H1 (cell line): ENCODE data around the gene CENPX. TPM values are rescaled to one million over a fixed set of nuclear protein-coding genes. Genes with fewer than 3 reads are reported as not detected.

Source experiments
- CTCF ChIA-PET: fragments of 300-600 bp; sonication (Branson Sonifier 250); formaldehyde crosslinking; loops from one replicate; lab custom pipeline; 2021; ENCODE audit not compliant: partially characterized antibody; lab: Charles Lee
- POLR2A ChIA-PET: fragments of 300-600 bp; sonication (Branson Sonifier 250); formaldehyde crosslinking; loops from one replicate; lab custom pipeline; 2021; ENCODE audit warnings: inconsistent platforms; ENCODE audit not compliant: partially characterized antibody; lab: Charles Lee
- DNase-seq, 2 experiments: peaks; one replicate each; pipeline versions ENCODE4 v3.0.0 to v3.0.0-alpha.2; 2010 to 2022; ENCODE audit warnings: low spot score in 2 of 2, low read depth in 1 of 2, mixed read lengths in 1 of 2
- FAIRE-seq: peaks from 2 replicates; lab custom pipeline; 2011; peaks lifted over from hg19 to GRCh38; lab: Jason Lieb, UNC
- H2AFZ ChIP-seq: 2 replicates; pipeline ENCODE4 v1.8.1; 2012; ENCODE audit warnings: low read length, inconsistent platforms
- H2AK5ac ChIP-seq: 2 replicates; pipeline ENCODE4 v1.6.1; 2013; ENCODE audit warnings: low read depth, low read length
- H2BK120ac ChIP-seq: replicated peaks from 2 replicates; pipeline ENCODE3; 2013; ENCODE audit warnings: low read depth, low read length, inconsistent platforms
- H2BK12ac ChIP-seq: 2 replicates; pipeline ENCODE4 v1.6.1; 2013; ENCODE audit warnings: low read depth, low read length
- H2BK15ac ChIP-seq: 2 replicates; pipeline ENCODE4 v1.6.1; 2013; ENCODE audit warnings: low read length
- H2BK20ac ChIP-seq: 2 replicates; pipeline ENCODE4 v1.6.1; 2013; ENCODE audit warnings: low read length
- H2BK5ac ChIP-seq: 2 replicates; pipeline ENCODE4 v1.6.1; 2013; ENCODE audit warnings: low read depth, low read length
- H3K14ac ChIP-seq: 2 replicates; pipeline ENCODE4 v1.6.1; 2013; ENCODE audit warnings: inconsistent platforms; ENCODE audit not compliant: insufficient read length
- H3K18ac ChIP-seq: 2 replicates; pipeline ENCODE4 v1.6.1; 2013; ENCODE audit warnings: low read length; ENCODE audit errors: extremely low read depth
- H3K23ac ChIP-seq: 2 replicates; pipeline ENCODE4 v1.6.1; 2013; ENCODE audit warnings: inconsistent platforms; ENCODE audit not compliant: insufficient read length
- H3K23me2 ChIP-seq: 2 replicates; pipeline ENCODE4 v1.6.1; 2013; ENCODE audit warnings: low read depth, low read length
- H3K27ac ChIP-seq: 2 replicates; pipeline ENCODE4 v1.6.1; 2011; ENCODE audit warnings: low read depth, low read length, inconsistent platforms
- H3K27me3 ChIP-seq, 4 experiments: replicated peaks in 1 of 4; 1 replicate in 1 of 4; 2 replicates in 3 of 4; pipeline versions ENCODE4 v1.6.1 to v1.8.1; 2011 to 2013; ENCODE audit warnings: low read length in 3 of 4, mild to moderate bottlenecking in 3 of 4, inconsistent platforms in 2 of 4, mixed read lengths in 2 of 4, moderate library complexity in 1 of 4; ENCODE audit not compliant: control insufficient read depth in 3 of 4, insufficient read depth in 3 of 4; ENCODE audit errors: extremely low read depth in 1 of 4
- H3K36me3 ChIP-seq, 4 experiments: 2 replicates each; pipeline versions ENCODE4 v1.6.1 to v1.8.1; 2011 to 2013; ENCODE audit warnings: mild to moderate bottlenecking in 4 of 4, low read length in 3 of 4, moderate library complexity in 2 of 4, control low read depth in 1 of 4, inconsistent platforms in 1 of 4; ENCODE audit not compliant: insufficient read depth in 4 of 4, control insufficient read depth in 2 of 4
- H3K4ac ChIP-seq: replicated peaks from 2 replicates; pipeline ENCODE3; 2013; ENCODE audit warnings: low read length, low read depth, mixed read lengths, inconsistent platforms; ENCODE audit not compliant: insufficient read length
- H3K4me1 ChIP-seq, 4 experiments: replicated peaks in 1 of 4; 1 replicate in 1 of 4; 2 replicates in 3 of 4; pipeline versions ENCODE4 v1.6.1 to v1.8.1; 2011 to 2013; ENCODE audit warnings: low read length in 3 of 4, inconsistent platforms in 2 of 4, mixed read lengths in 1 of 4; ENCODE audit not compliant: insufficient read depth in 4 of 4, control insufficient read depth in 3 of 4
- H3K4me2 ChIP-seq, 2 experiments: 2 replicates each; pipeline versions ENCODE4 v1.6.1 to v1.8.1; 2011 to 2013; ENCODE audit warnings: low read depth in 2 of 2, low read length in 2 of 2, control low read depth in 1 of 2, inconsistent platforms in 1 of 2, mild to moderate bottlenecking in 1 of 2; ENCODE audit not compliant: insufficient read depth in 1 of 2
- H3K4me3 ChIP-seq, 4 experiments: fragments of 200-600, 300-600 bp in 1 of 4; sonication (generic), shearing (Covaris generic), sonication (Bioruptor Twin) in 1 of 4; 2 replicates each; pipeline versions ENCODE4 v1.5.1 to v1.8.1; 2011 to 2016; ENCODE audit warnings: low read length in 4 of 4, low read depth in 3 of 4, control low read depth in 2 of 4, inconsistent platforms in 2 of 4, mild to moderate bottlenecking in 2 of 4, mixed read lengths in 1 of 4, moderate library complexity in 1 of 4; ENCODE audit not compliant: insufficient read depth in 2 of 4; ENCODE audit errors: extremely low read depth in 1 of 4
- H3K56ac ChIP-seq: replicated peaks from 2 replicates; pipeline ENCODE3; 2013; ENCODE audit warnings: low read depth, mild to moderate bottlenecking, mixed read lengths, low read length, inconsistent platforms; ENCODE audit not compliant: insufficient read length
- H3K79me1 ChIP-seq: 2 replicates; pipeline ENCODE4 v1.6.1; 2013; ENCODE audit warnings: low read depth, low read length, control low read depth
- H3K79me2 ChIP-seq, 2 experiments: 2 replicates each; pipeline versions ENCODE4 v1.6.1 to v1.8.1; 2012 to 2013; ENCODE audit warnings: low read length in 2 of 2, mild to moderate bottlenecking in 2 of 2, inconsistent platforms in 1 of 2; ENCODE audit not compliant: insufficient read depth in 2 of 2, control insufficient read depth in 1 of 2
- H3K9ac ChIP-seq, 4 experiments: replicated peaks in 1 of 4; 1 replicate in 1 of 4; 2 replicates in 3 of 4; pipeline versions ENCODE4 v1.6.1 to v1.8.1; 2011 to 2013; ENCODE audit warnings: low read depth in 3 of 4, low read length in 3 of 4, control low read depth in 2 of 4, mild to moderate bottlenecking in 2 of 4, moderate library complexity in 2 of 4, inconsistent platforms in 1 of 4; ENCODE audit errors: extremely low read depth in 1 of 4
- H3K9me3 ChIP-seq, 2 experiments: 2 replicates each; pipeline versions ENCODE4 v1.6.1 to v1.8.1; 2012 to 2013; ENCODE audit warnings: mild to moderate bottlenecking in 2 of 2, moderate library complexity in 2 of 2, control low read depth in 1 of 2, inconsistent platforms in 1 of 2, low read depth in 1 of 2, low read length in 1 of 2, mixed read lengths in 1 of 2; ENCODE audit not compliant: insufficient read depth in 2 of 2
- H4K20me1 ChIP-seq, 2 experiments: replicated peaks in 1 of 2; 2 replicates each; pipeline versions ENCODE3 to v1.8.1; 2011 to 2013; ENCODE audit warnings: inconsistent platforms in 2 of 2, low read length in 2 of 2, mild to moderate bottlenecking in 1 of 2; ENCODE audit not compliant: insufficient read depth in 2 of 2, control insufficient read depth in 1 of 2
- H4K5ac ChIP-seq: 2 replicates; pipeline ENCODE4 v1.6.1; 2013; ENCODE audit warnings: low read length, low read depth, mixed read lengths, inconsistent platforms; ENCODE audit not compliant: insufficient read length
- H4K8ac ChIP-seq: 2 replicates; pipeline ENCODE4 v1.8.0; 2013; ENCODE audit warnings: mild to moderate bottlenecking, moderate library complexity, low read length, inconsistent platforms; ENCODE audit not compliant: insufficient read depth; ENCODE audit errors: extremely low read depth
- H4K91ac ChIP-seq: replicated peaks from 2 replicates; pipeline ENCODE3; 2013; ENCODE audit warnings: low read length, mixed read lengths, inconsistent platforms; ENCODE audit not compliant: insufficient read length
- CBX5 ChIP-seq: fragments of 300-800, 300-1000 bp; sonication (generic); IDR thresholded peaks from 2 replicates; pipeline ENCODE4 v1.7.1; 2016; ENCODE audit warnings: antibody characterized with exemption, low read length, low read depth
- CHD2 ChIP-seq: IDR thresholded peaks from 2 replicates; pipeline ENCODE4 v1.6.1; 2012; ENCODE audit warnings: low read length, improper control_type of control experiment
- GABPA ChIP-seq: IDR thresholded peaks from 2 replicates; pipeline ENCODE4 v1.6.1; 2011; ENCODE audit warnings: mild to moderate bottlenecking, low read length, moderate library complexity, borderline replicate concordance; ENCODE audit not compliant: insufficient read depth
- JUND ChIP-seq: IDR thresholded peaks from 2 replicates; pipeline ENCODE4 v1.6.1; 2011; ENCODE audit warnings: mild to moderate bottlenecking, improper control_type of control experiment, low read length
- TBP ChIP-seq: IDR thresholded peaks from 2 replicates; pipeline ENCODE4 v1.6.1; 2011; ENCODE audit warnings: low read depth, low read length, improper control_type of control experiment
- WGBS, 2 experiments: shearing (Covaris generic) in 1 of 2; methylation state at CpG; one replicate each; pipeline versions ENCODE4 v1.1.6 to v1.1.7; 2013 to 2015; ENCODE audit warnings: low lambda C conversion rate in 2 of 2, mixed read lengths in 2 of 2, inconsistent platforms in 1 of 2, low coverage in 1 of 2, missing lambda C conversion rate in 1 of 2; ENCODE audit not compliant: insufficient replicate concordance in 2 of 2, insufficient coverage in 1 of 2, insufficient read length in 1 of 2; ENCODE audit errors: extremely low coverage in 1 of 2, missing lambda C conversion rate in 1 of 2; 5-methylcytosine and 5-hydroxymethylcytosine counted together
- polyA plus RNA-seq, 7 experiments: library from polyadenylated mRNA; depleted of rRNA in 3 of 7; stranded (reverse) in 5 of 7; unstranded in 2 of 7; fragments of >200 nt in 5 of 7; fragments of 200-250 nt in 2 of 7; gene quantifications; 1 replicate in 5 of 7; 2 replicates in 1 of 7; 4 replicates in 1 of 7; pipeline versions ENCODE4 v1.2.1 to v1.2.3, GENCODE V29; 2011 to 2013; ENCODE audit warnings: missing spikeins in 2 of 7, mixed read lengths in 2 of 7
- total RNA-seq: library from RNA; stranded (reverse); fragmentation: NEBNext Ultra II Directional; extraction: Animal tissue kit (Norgen Biotek cat#: 25700); gene quantifications from 2 replicates; pipeline ENCODE4 v1.2.1, GENCODE V29; 2021
- TF ChIP-seq, protein P1 (sequence below): IDR thresholded peaks from 2 replicates; pipeline ENCODE4 v1.6.1; 2012; ENCODE audit warnings: low read length, inconsistent platforms
- TF ChIP-seq, protein P2 (sequence below): IDR thresholded peaks from 2 replicates; pipeline ENCODE4 v1.6.1; 2012; ENCODE audit warnings: inconsistent platforms

CENPX gene
- total and polyA plus RNA-seq, 2 of the 8 experiments (the other 6 are each of a cell fraction or from before 2014, with no cell fraction given): 116 to 122 TPM

DNA sequence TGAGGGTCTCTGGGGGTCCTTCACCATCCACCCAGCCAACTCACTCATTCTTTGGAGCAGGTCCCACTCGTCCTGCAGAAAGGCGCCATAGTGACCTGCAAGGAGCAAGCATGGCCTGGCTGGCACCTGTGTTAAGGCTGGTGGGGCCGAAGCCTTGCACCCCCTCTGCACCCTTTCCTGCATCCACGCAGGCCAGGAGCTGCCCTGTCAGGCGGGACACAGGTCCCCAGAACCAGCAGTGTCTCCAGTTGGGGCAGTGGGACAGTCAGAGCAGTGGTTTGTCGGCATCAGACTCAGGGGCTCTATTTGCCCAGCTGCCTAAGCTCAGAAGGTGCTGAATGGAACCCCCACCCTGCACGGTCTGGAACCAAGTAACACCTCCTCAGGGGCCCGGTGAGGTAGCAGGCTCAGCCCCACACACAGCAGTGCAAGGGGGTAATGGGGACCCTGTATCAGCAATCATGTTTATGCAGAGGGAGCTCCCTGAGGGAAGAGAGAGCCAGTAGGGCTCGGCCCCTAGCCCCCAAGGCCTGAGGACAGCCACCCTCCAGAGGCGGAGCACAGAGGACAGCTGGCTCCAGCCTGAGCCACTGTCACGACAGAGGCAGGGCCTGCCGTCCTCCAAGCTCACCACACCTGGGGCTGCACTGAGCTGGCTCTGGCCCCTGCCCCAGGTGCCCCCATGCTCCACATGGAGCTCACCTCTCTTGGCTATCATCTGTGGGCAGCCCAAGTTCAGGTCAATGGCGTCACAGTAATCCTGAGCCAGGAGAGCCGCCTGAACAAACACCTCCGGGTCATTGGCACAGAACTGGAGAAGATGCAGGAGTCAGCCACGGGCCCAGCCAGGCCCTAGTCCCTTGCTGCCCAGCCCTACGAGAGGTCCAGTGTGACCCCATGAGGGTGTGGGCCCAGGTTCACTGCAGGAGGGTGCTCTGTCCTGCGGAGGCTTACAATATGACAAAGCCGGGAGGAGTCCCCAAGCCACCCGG lies 41.0 kb upstream of the CENPX start:
- FAIRE-seq (no peak), DNase-seq (no peak)
- H3K14ac ChIP-seq: no peak overlapping the region
- H3K27me3 ChIP-seq: no peaks in the 10 kb centered on the region
- H4K20me1 ChIP-seq: peaks cover 0 to 6% of the 10 kb centered on the region in 2 experiments
- no peak overlapping the region for H2AK5ac ChIP-seq
- H4K5ac ChIP-seq: no peak overlapping the region
- H3K4me3 ChIP-seq: no peak overlapping the region
- peaks cover 0 to 10% (median 5%) of the 10 kb centered on the region in 4 experiments; a peak in 5 of 7 replicates for H3K4me1 ChIP-seq
- H2AFZ ChIP-seq: no peak overlapping the region
- no peak overlapping the region; a peak in 1 of 4 replicates for H3K4me2 ChIP-seq
- H4K8ac ChIP-seq: no peak overlapping the region
- H2BK5ac ChIP-seq: no peak overlapping the region
- peaks cover 8 to 17% (median 15%) of the 10 kb centered on the region in 4 experiments; a peak in 5 of 8 replicates for H3K36me3 ChIP-seq
- no peaks in the 10 kb centered on the region for H3K79me2 ChIP-seq
- H3K9ac ChIP-seq: no peak overlapping the region; a peak in 2 of 7 replicates
- H3K9me3 ChIP-seq: no peaks in the 10 kb centered on the region
- no peak overlapping the region for H2BK15ac ChIP-seq
- no peak overlapping the region for H2BK120ac ChIP-seq
- TF ChIP-seq, protein P1, sequence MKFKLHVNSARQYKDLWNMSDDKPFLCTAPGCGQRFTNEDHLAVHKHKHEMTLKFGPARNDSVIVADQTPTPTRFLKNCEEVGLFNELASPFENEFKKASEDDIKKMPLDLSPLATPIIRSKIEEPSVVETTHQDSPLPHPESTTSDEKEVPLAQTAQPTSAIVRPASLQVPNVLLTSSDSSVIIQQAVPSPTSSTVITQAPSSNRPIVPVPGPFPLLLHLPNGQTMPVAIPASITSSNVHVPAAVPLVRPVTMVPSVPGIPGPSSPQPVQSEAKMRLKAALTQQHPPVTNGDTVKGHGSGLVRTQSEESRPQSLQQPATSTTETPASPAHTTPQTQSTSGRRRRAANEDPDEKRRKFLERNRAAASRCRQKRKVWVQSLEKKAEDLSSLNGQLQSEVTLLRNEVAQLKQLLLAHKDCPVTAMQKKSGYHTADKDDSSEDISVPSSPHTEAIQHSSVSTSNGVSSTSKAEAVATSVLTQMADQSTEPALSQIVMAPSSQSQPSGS: no peak
- TF ChIP-seq CHD2: no peak
- TF ChIP-seq JUND: no peak
- TF ChIP-seq, protein P2, sequence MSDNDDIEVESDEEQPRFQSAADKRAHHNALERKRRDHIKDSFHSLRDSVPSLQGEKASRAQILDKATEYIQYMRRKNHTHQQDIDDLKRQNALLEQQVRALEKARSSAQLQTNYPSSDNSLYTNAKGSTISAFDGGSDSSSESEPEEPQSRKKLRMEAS: no peak
- no peak for TF ChIP-seq CBX5
- TF ChIP-seq TBP: no peak
- TF ChIP-seq GABPA: no peak
- peaks cover 5% of the 10 kb centered on the region; the same call in 1 of the 2 replicates for H3K79me1 ChIP-seq
- H4K91ac ChIP-seq: no peak overlapping the region
- WGBS, 2 experiments: 93% methylated on average over 20 of the region's 20 CpGs; no CpG with 5 or more reads in 1 of the 2 experiments
- POLR2A ChIA-PET: interaction anchor here (0.9 to 16.2 kb wide), 10 partner anchors 9 to 37 kb away, joined by 3 to 161 read pairs (median 7); partner anchors contain the start of genes DCXR, GPS1, RAC3 and RFNG
- H3K4ac ChIP-seq: no peak overlapping the region
- no peak overlapping the region for H2BK20ac ChIP-seq
- peaks cover 8% of the 10 kb centered on the region; the same call in 1 of the 2 replicates for H3K23me2 ChIP-seq
- H3K23ac ChIP-seq: no peak overlapping the region
- H2BK12ac ChIP-seq: no peak overlapping the region
- H3K27ac ChIP-seq: no peak overlapping the region
- CTCF ChIA-PET: interaction anchor here (0.8 to 4.3 kb wide), 12 partner anchors 8 to 136 kb away, joined by 3 to 21 read pairs (median 3); partner anchors contain the start of genes DCXR and RAC3
- H3K18ac ChIP-seq: no peak overlapping the region
- no peak overlapping the region for H3K56ac ChIP-seq
